Erythroblast (primary cell): ENCODE data around the gene SUSD3.

Experiments
- GATA1 ChIP-seq: IDR thresholded peaks from 2 replicates; pipeline ENCODE4 v1.6.1; 2011; ENCODE audit warnings: low read depth, mild to moderate bottlenecking, control low read depth, low read length, moderate library complexity
- POLR2A ChIP-seq: IDR thresholded peaks from 2 replicates; pipeline ENCODE4 v1.6.1; 2011; ENCODE audit warnings: mild to moderate bottlenecking, low read length

- TF ChIP-seq POLR2A (no peak), GATA1 (no peak)
Observed at GRCh38 chr9:93043122-93043521, 15.4 kb upstream of the SUSD3 start.
